H9 (cell line): ENCODE results near the gene ARF1. TPM values are rescaled to one million over a fixed set of nuclear protein-coding genes. Genes with fewer than 3 reads are reported as not detected.

Experiments used
- DNase-seq: peaks from one replicate; pipeline ENCODE4 v3.0.0-alpha.2; 2017
- H2AFZ ChIP-seq: one replicate; pipeline ENCODE4 v1.6.1; 2013; ENCODE audit warnings: mild to moderate bottlenecking, low read length, control low read depth, moderate library complexity
- H2AK5ac ChIP-seq: 2 replicates; pipeline ENCODE4 v1.6.1; 2013; ENCODE audit warnings: low read length, control low read depth, mixed read lengths; ENCODE audit not compliant: insufficient read length
- H2BK120ac ChIP-seq: one replicate; pipeline ENCODE4 v1.6.1; 2013; ENCODE audit warnings: low read depth, mild to moderate bottlenecking, low read length, control low read depth, inconsistent platforms; ENCODE audit not compliant: poor library complexity, severe bottlenecking
- H2BK12ac ChIP-seq: 2 replicates; pipeline ENCODE4 v1.6.1; 2013; ENCODE audit warnings: low read length, control low read depth, mixed read lengths, low read depth; ENCODE audit not compliant: insufficient read length
- H2BK15ac ChIP-seq: 2 replicates; pipeline ENCODE4 v1.6.1; 2013; ENCODE audit warnings: low read depth, low read length, control low read depth
- H2BK20ac ChIP-seq: one replicate; pipeline ENCODE4 v1.6.1; 2013; ENCODE audit warnings: low read depth, mild to moderate bottlenecking, low read length, control low read depth, inconsistent platforms; ENCODE audit not compliant: poor library complexity, severe bottlenecking
- H2BK5ac ChIP-seq: 2 replicates; pipeline ENCODE4 v1.6.1; 2013; ENCODE audit warnings: low read length, control low read depth, mixed read lengths; ENCODE audit not compliant: insufficient read length
- H3K14ac ChIP-seq: 2 replicates; pipeline ENCODE4 v1.6.1; 2013; ENCODE audit warnings: low read length, control low read depth; ENCODE audit not compliant: insufficient read depth
- H3K18ac ChIP-seq: 2 replicates; pipeline ENCODE4 v1.6.1; 2013; ENCODE audit warnings: low read depth, mild to moderate bottlenecking, mixed read lengths, low read length, control low read depth; ENCODE audit not compliant: insufficient read length
- H3K23ac ChIP-seq: 2 replicates; pipeline ENCODE4 v1.6.1; 2013; ENCODE audit warnings: low read length, control low read depth, mixed read lengths, low read depth; ENCODE audit not compliant: insufficient read length
- H3K23me2 ChIP-seq: 2 replicates; pipeline ENCODE4 v1.6.1; 2013; ENCODE audit warnings: low read depth, mild to moderate bottlenecking, mixed read lengths, low read length, control low read depth; ENCODE audit not compliant: insufficient read length, poor library complexity, severe bottlenecking
- H3K27ac ChIP-seq: 2 replicates; pipeline ENCODE4 v1.5.1; 2013; ENCODE audit warnings: low read length, control low read depth, mixed read lengths, low read depth; ENCODE audit not compliant: insufficient read length
- H3K27me3 ChIP-seq: 2 replicates; pipeline ENCODE4 v1.6.1; 2013; ENCODE audit warnings: low read length, control low read depth, inconsistent platforms; ENCODE audit not compliant: insufficient read depth
- H3K4ac ChIP-seq: 2 replicates; pipeline ENCODE4 v1.6.1; 2013; ENCODE audit warnings: low read depth, mild to moderate bottlenecking, control low read depth, inconsistent platforms, low read length, moderate library complexity
- H3K4me1 ChIP-seq: 2 replicates; pipeline ENCODE4 v1.6.1; 2013; ENCODE audit warnings: low read length, control low read depth, inconsistent platforms; ENCODE audit not compliant: insufficient read depth
- H3K4me2 ChIP-seq: 2 replicates; pipeline ENCODE4 v1.6.1; 2013; ENCODE audit warnings: low read length, control low read depth, mixed read lengths; ENCODE audit not compliant: insufficient read length, insufficient read depth
- H3K56ac ChIP-seq: 2 replicates; pipeline ENCODE4 v1.6.1; 2013; ENCODE audit warnings: low read depth, mild to moderate bottlenecking, mixed read lengths, low read length, control low read depth; ENCODE audit not compliant: insufficient read length
- H3K79me1 ChIP-seq: 2 replicates; pipeline ENCODE4 v1.6.1; 2013; ENCODE audit warnings: low read depth, mild to moderate bottlenecking, moderate library complexity, low read length, control low read depth, inconsistent platforms; ENCODE audit not compliant: insufficient read depth, poor library complexity, severe bottlenecking
- H3K79me2 ChIP-seq: 2 replicates; pipeline ENCODE4 v1.6.1; 2013; ENCODE audit warnings: low read length, control low read depth, inconsistent platforms; ENCODE audit not compliant: insufficient read depth
- H3K9ac ChIP-seq: 2 replicates; pipeline ENCODE4 v1.6.1; 2013; ENCODE audit warnings: low read length, control low read depth, mixed read lengths; ENCODE audit not compliant: insufficient read length; ENCODE audit errors: extremely low read depth
- H3K9me3 ChIP-seq: one replicate; pipeline ENCODE4 v1.6.1; 2013; ENCODE audit warnings: low read depth, low read length, inconsistent platforms; ENCODE audit not compliant: control insufficient read depth
- H3T11ph ChIP-seq: one replicate; pipeline ENCODE4 v1.6.1; 2013; ENCODE audit warnings: mild to moderate bottlenecking, low read length, control low read depth, inconsistent platforms
- H4K20me1 ChIP-seq: one replicate; pipeline ENCODE4 v1.6.1; 2013; ENCODE audit not compliant: control insufficient read depth, insufficient read length, insufficient read depth
- H4K5ac ChIP-seq: 2 replicates; pipeline ENCODE4 v1.6.1; 2013; ENCODE audit warnings: low read depth, mild to moderate bottlenecking, mixed read lengths, low read length, control low read depth; ENCODE audit not compliant: insufficient read length
- H4K8ac ChIP-seq: replicated peaks from 2 replicates; pipeline ENCODE4 v1.6.1; 2013; ENCODE audit warnings: low read length, control low read depth, mixed read lengths, low read depth; ENCODE audit not compliant: insufficient read length
- H4K91ac ChIP-seq: 2 replicates; pipeline ENCODE4 v1.6.1; 2013; ENCODE audit warnings: low read depth, mild to moderate bottlenecking, moderate library complexity, mixed read lengths, low read length, control low read depth; ENCODE audit not compliant: insufficient read length
- H3K27ac Mint-ChIP-seq, 3 experiments: 2 replicates in 2 of 3; 3 replicates in 1 of 3; pipeline ENCODE4 v1.8.0; 2020 to 2021; ENCODE audit warnings: mixed read lengths in 3 of 3, mild to moderate bottlenecking in 1 of 3, moderate library complexity in 1 of 3
- H3K27me3 Mint-ChIP-seq: 2 replicates; pipeline ENCODE4 v1.8.0; 2021; ENCODE audit warnings: low read depth, mild to moderate bottlenecking, moderate library complexity, mixed read lengths
- H3K36me3 Mint-ChIP-seq, 3 experiments: 2 replicates in 2 of 3; 3 replicates in 1 of 3; pipeline ENCODE4 v1.8.0; 2020 to 2021; ENCODE audit warnings: low read depth in 3 of 3, mixed read lengths in 3 of 3; ENCODE audit not compliant: insufficient read depth in 1 of 3
- H3K4me1 Mint-ChIP-seq, 2 experiments: 2 replicates each; pipeline ENCODE4 v1.8.0; 2020; ENCODE audit warnings: mixed read lengths in 2 of 2
- H3K4me3 Mint-ChIP-seq, 2 experiments: 2 replicates in 1 of 2; 3 replicates in 1 of 2; pipeline ENCODE4 v1.8.0; 2020 to 2021; ENCODE audit warnings: mild to moderate bottlenecking in 2 of 2, mixed read lengths in 2 of 2, moderate library complexity in 1 of 2
- H3K9me3 Mint-ChIP-seq, 2 experiments: 2 replicates in 1 of 2; 3 replicates in 1 of 2; pipeline ENCODE4 v1.8.0; 2020; ENCODE audit warnings: mild to moderate bottlenecking in 2 of 2, mixed read lengths in 2 of 2, moderate library complexity in 1 of 2
- CTCF ChIP-seq: fragments of 200-600 bp; sonication (generic); conservative IDR thresholded peaks from 3 replicates; pipeline ENCODE4 v1.8.0; 2021; ENCODE audit warnings: antibody characterized with exemption, mild to moderate bottlenecking
- whole genome bisulfite sequencing: extraction: QIAGEN DNeasy Blood & Tissue Kit; methylation state at CpG from one replicate; pipeline ENCODE4 v1.1.7; 2013; ENCODE audit warnings: missing lambda C conversion rate, low lambda C conversion rate, mixed read lengths; ENCODE audit not compliant: insufficient read length; ENCODE audit errors: extremely low coverage; 5-methylcytosine and 5-hydroxymethylcytosine counted together
- total RNA-seq: library from RNA; stranded (reverse); gene quantifications from 2 replicates; pipeline ENCODE4 v1.2.1, GENCODE V29; 2021

The ARF1 gene
- total RNA-seq, 1 experiment from 2014 or later: 258 TPM

- no peak for DNase-seq
- H4K20me1 ChIP-seq: no peaks in the 10 kb centered on the region
- no peak overlapping the region for H2BK20ac ChIP-seq
- H3K27me3 Mint-ChIP-seq: peaks cover 76% of the 10 kb centered on the region
- H3K79me1 ChIP-seq: no peaks in the 10 kb centered on the region
- H4K8ac ChIP-seq: no peak overlapping the region
- H3K27me3 ChIP-seq: peaks cover 47% of the 10 kb centered on the region; the same call in 1 of the 2 replicates
- no peak overlapping the region for H3K27ac ChIP-seq
- H3K4me1 ChIP-seq: no peaks in the 10 kb centered on the region
- H3K36me3 Mint-ChIP-seq: no peaks in the 10 kb centered on the region; a peak in 1 of 7 replicates
- no peak overlapping the region for H2BK12ac ChIP-seq
- no peaks in the 10 kb centered on the region for H3K79me2 ChIP-seq
- no peak overlapping the region for H3K14ac ChIP-seq
- no peak overlapping the region for H3K23ac ChIP-seq
- H4K5ac ChIP-seq: no peak overlapping the region
- no peak overlapping the region for H3K4me2 ChIP-seq
- no peak overlapping the region for H3K18ac ChIP-seq
- no CpG with 5 or more reads among the region's 15 CpGs for WGBS
- H3K23me2 ChIP-seq: peaks cover 3% of the 10 kb centered on the region
- no peaks in the 10 kb centered on the region; a peak in 1 of 5 replicates for H3K9me3 Mint-ChIP-seq
- TF ChIP-seq CTCF: no peak
- no peak overlapping the region for H3K9ac ChIP-seq
- no peak overlapping the region for H3K56ac ChIP-seq
- no peak overlapping the region for H2BK15ac ChIP-seq
- H4K91ac ChIP-seq: no peak overlapping the region
- no peak overlapping the region; a peak in 1 of 7 replicates for H3K27ac Mint-ChIP-seq
- peaks cover 5 to 7% of the 10 kb centered on the region in 2 experiments; a peak in 3 of 4 replicates for H3K4me1 Mint-ChIP-seq
- H2BK120ac ChIP-seq: no peak overlapping the region
- H3K4me3 Mint-ChIP-seq: no peak overlapping the region
- no peaks in the 10 kb centered on the region for H3K9me3 ChIP-seq
- H2AFZ ChIP-seq: no peak overlapping the region
- no peak overlapping the region for H2AK5ac ChIP-seq
- no peak overlapping the region for H3K4ac ChIP-seq
- H3T11ph ChIP-seq: no peak overlapping the region
- no peak overlapping the region for H2BK5ac ChIP-seq
These were observed 16.8 kb upstream of the ARF1 start for GRCh38 chr1:228065543-228066347.
